Spleen (tissue), 11 donors: ENCODE data around the gene CYP4B1. TPM values are rescaled to one million over a fixed set of nuclear protein-coding genes. Genes with fewer than 3 reads are reported as not detected.

ENCODE experiments used
- DNase-seq: peaks from one replicate; pipeline ENCODE4 v3.0.0-alpha.2; 2020
- H3K27ac ChIP-seq, 8 donors: fragments of 200-600 bp; sonication (generic) in 7 of 8; 1 replicate in 4 of 8; 2 replicates in 4 of 8; pipeline versions ENCODE4 v1.5.0 to v1.8.0; 2016 to 2021; ENCODE audit warnings: inconsistent platforms in 4 of 8, mild to moderate bottlenecking in 4 of 8, moderate library complexity in 1 of 8
- H3K27me3 ChIP-seq, 7 donors: fragments of 200-600 bp; sonication (generic) in 6 of 7; replicated peaks in 1 of 7; 1 replicate in 4 of 7; 2 replicates in 3 of 7; pipeline versions ENCODE4 v1.5.0 to v1.8.0; 2016 to 2021; ENCODE audit warnings: inconsistent platforms in 3 of 7, mild to moderate bottlenecking in 1 of 7
- H3K36me3 ChIP-seq, 6 donors: fragments of 200-600 bp; sonication (generic) in 5 of 6; 1 replicate in 4 of 6; 2 replicates in 2 of 6; pipeline versions ENCODE4 v1.5.0 to v1.8.0; 2016 to 2021; ENCODE audit warnings: inconsistent platforms in 2 of 6
- H3K4me1 ChIP-seq, 6 donors: fragments of 200-600 bp; sonication (generic) in 5 of 6; 1 replicate in 3 of 6; 2 replicates in 3 of 6; pipeline versions ENCODE4 v1.5.0 to v1.8.0; 2016 to 2021; ENCODE audit warnings: inconsistent platforms in 3 of 6
- H3K4me3 ChIP-seq, 8 donors: fragments of 200-600 bp; sonication (generic) in 7 of 8; 1 replicate in 4 of 8; 2 replicates in 4 of 8; pipeline versions ENCODE4 v1.5.0 to v1.8.0; 2016 to 2021; ENCODE audit warnings: inconsistent platforms in 4 of 8, mild to moderate bottlenecking in 4 of 8, moderate library complexity in 2 of 8
- H3K9me3 ChIP-seq, 8 donors: fragments of 200-600 bp; sonication (generic) in 7 of 8; 1 replicate in 4 of 8; 2 replicates in 4 of 8; pipeline versions ENCODE4 v1.5.0 to v1.8.0; 2016 to 2021; ENCODE audit warnings: inconsistent platforms in 4 of 8
- CTCF ChIP-seq, 11 experiments: fragments of 200-600 bp in 7 of 11; fragments of 450-650 bp in 4 of 11; sonication (generic) in 4 of 11; IDR thresholded peaks in 8 of 11; conservative IDR thresholded peaks in 3 of 11; 1 replicate in 7 of 11; 2 replicates in 4 of 11; pipeline versions ENCODE4 v1.4.0 to v1.8.0; 2016 to 2021; ENCODE audit warnings: antibody characterized with exemption in 11 of 11, inconsistent platforms in 4 of 11, mild to moderate bottlenecking in 1 of 11
- POLR2A ChIP-seq, 3 donors: fragments of 450-650 bp; IDR thresholded peaks; one replicate each; pipeline ENCODE4 v1.5.1; 2017; ENCODE audit warnings: antibody characterized with exemption in 3 of 3, mild to moderate bottlenecking in 1 of 3
- POLR2AphosphoS5 ChIP-seq, 3 donors: sonication (generic); formaldehyde crosslinking; IDR thresholded peaks; one replicate each; pipeline ENCODE4 v1.5.1; 2017; ENCODE audit warnings: antibody characterized with exemption in 3 of 3
- WGBS, 5 donors: extraction: QIAGEN DNeasy Blood & Tissue Kit in 3 of 5; methylation state at CpG; one replicate each; pipeline versions ENCODE4 v1.1.5 to v1.1.7; 2013 to 2018; 5-methylcytosine and 5-hydroxymethylcytosine counted together
- intact Hi-C: fragments of 100-400 bp; cut with DNase I; formaldehyde crosslinking; loops from one replicate; pipeline ENCODE4 v1.15.0; 2023; ENCODE audit warnings: low total_unique reads
- polyA plus RNA-seq, 3 donors: library from polyadenylated mRNA; stranded (reverse); fragments of 200-250 nt; gene quantifications; one replicate each; pipeline ENCODE4 v1.2.1, GENCODE V29; 2013
- total RNA-seq, 7 donors: library from RNA; depleted of rRNA in 3 of 7; stranded (reverse); fragments of >200 nt in 3 of 7; fragmentation: NEBNext Ultra II Directional in 4 of 7; extraction: Animal tissue kit (Norgen Biotek cat#: 25700) in 4 of 7; gene quantifications; one replicate each; pipeline versions ENCODE4 v1.1.0 to v1.2.1, GENCODE V29; 2016 to 2021
- donor health status: healthy with polysubstance abuse.
- donor health status: DM: no; HTN: no; CAD: no; lungs with moderate emphysema.
- donor health status: DM: no; HTN: no; CAD: no.
- donor health status: Bipolar disorder and iron deficiency.
- donor health status: healthy.
- donor health status: DM: no; HTN: no; CAD: no.
- donor health status: DM: yes; HTN: yes; CAD: no.

CYP4B1 gene
- total and polyA plus RNA-seq, 10 donors: 0.32 to 3.5 (median 1.0) TPM; not detected in 3

GRCh38 chr1:46817814-46818213 lies 19.0 kb downstream of the CYP4B1 start:
- no peak for DNase-seq
- H3K4me3 ChIP-seq: no peak overlapping the region
- peaks cover 0 to 10% (median 0%) of the 10 kb centered on the region in 7 donors for H3K27me3 ChIP-seq
- H3K4me1 ChIP-seq: peaks cover 0 to 6% (median 0%) of the 10 kb centered on the region in 6 donors
- no peaks in the 10 kb centered on the region for H3K36me3 ChIP-seq
- 73 to 89% (median 85%) methylated on average over 5 to 6 of the region's 6 CpGs for WGBS, 5 donors
- no peaks in the 10 kb centered on the region for H3K9me3 ChIP-seq
- TF ChIP-seq POLR2AphosphoS5 (IDR thresholded peaks at IDR 0.05) (no peak), CTCF (IDR thresholded peaks at IDR 0.05 in 8 of 11, conservative IDR thresholded peaks at IDR 0.05 in 3 of 11) (no peak), POLR2A (IDR thresholded peaks at IDR 0.05) (no peak)
- intact Hi-C loops: no loop called here
- no peak overlapping the region for H3K27ac ChIP-seq

GRCh38 chr1:46818591-46818990 lies 19.7 kb downstream of the CYP4B1 start:
- H3K27me3 ChIP-seq: peaks cover 0 to 10% (median 0%) of the 10 kb centered on the region in 7 donors
- H3K36me3 ChIP-seq: no peaks in the 10 kb centered on the region
- 73 to 96% (median 87%) methylated on average over 5 of the region's 5 CpGs for whole genome bisulfite sequencing, 5 donors
- no peak overlapping the region for H3K4me3 ChIP-seq
- TF ChIP-seq POLR2A (IDR thresholded peaks at IDR 0.05) (no peak), POLR2AphosphoS5 (IDR thresholded peaks at IDR 0.05) (no peak), CTCF (IDR thresholded peaks at IDR 0.05 in 8 of 11, conservative IDR thresholded peaks at IDR 0.05 in 3 of 11) (no peak)
- DNase-seq: no peak
- no peaks in the 10 kb centered on the region for H3K9me3 ChIP-seq
- intact Hi-C loops: no loop called here
- no peak overlapping the region for H3K27ac ChIP-seq
- peaks cover 0 to 6% (median 0%) of the 10 kb centered on the region in 6 donors for H3K4me1 ChIP-seq

- intact Hi-C loops: no loop called here
- H3K36me3 ChIP-seq: no peaks in the 10 kb centered on the region
- H3K27ac ChIP-seq: no peak overlapping the region
These were observed 20.5 kb downstream of the CYP4B1 start for GRCh38 chr1:46819335-46819734.

GRCh38 chr1:46820076-46820475 lies 21.2 kb downstream of the CYP4B1 start:
- no peak overlapping the region for H3K4me3 ChIP-seq
- intact Hi-C loops: no loop called here
- DNase-seq: no peak
- no peak overlapping the region for H3K27ac ChIP-seq
- H3K27me3 ChIP-seq: peaks cover 0 to 10% (median 0%) of the 10 kb centered on the region in 7 donors
- peaks cover 0 to 6% (median 0%) of the 10 kb centered on the region in 6 donors for H3K4me1 ChIP-seq
- H3K9me3 ChIP-seq: peaks cover 0 to 4% (median 0%) of the 10 kb centered on the region in 8 donors
- WGBS, 5 donors: 53 to 71% (median 59%) methylated on average over 3 to 4 of the region's 4 CpGs
- no peaks in the 10 kb centered on the region for H3K36me3 ChIP-seq
- TF ChIP-seq POLR2AphosphoS5 (IDR thresholded peaks at IDR 0.05): no peak
- TF ChIP-seq CTCF (IDR thresholded peaks at IDR 0.05 in 8 of 11, conservative IDR thresholded peaks at IDR 0.05 in 3 of 11): no peak
- no peak for TF ChIP-seq POLR2A (IDR thresholded peaks at IDR 0.05)

More at GRCh38 chr1:46819335-46819734, 20.5 kb downstream of the CYP4B1 start:
- no peak for DNase-seq
- H3K9me3 ChIP-seq: no peaks in the 10 kb centered on the region
- WGBS, 5 donors: 54 to 80% (median 73%) methylated on average over 1 of the region's 1 CpG
- peaks cover 0 to 6% (median 0%) of the 10 kb centered on the region in 6 donors for H3K4me1 ChIP-seq
- H3K4me3 ChIP-seq: no peak overlapping the region
- peaks cover 0 to 10% (median 0%) of the 10 kb centered on the region in 7 donors for H3K27me3 ChIP-seq
- TF ChIP-seq POLR2A (IDR thresholded peaks at IDR 0.05) (no peak), CTCF (IDR thresholded peaks at IDR 0.05 in 8 of 11, conservative IDR thresholded peaks at IDR 0.05 in 3 of 11) (no peak)
